ENCODE data around the gene TBC1D30.

- TF ChIP-seq, protein P1, sequence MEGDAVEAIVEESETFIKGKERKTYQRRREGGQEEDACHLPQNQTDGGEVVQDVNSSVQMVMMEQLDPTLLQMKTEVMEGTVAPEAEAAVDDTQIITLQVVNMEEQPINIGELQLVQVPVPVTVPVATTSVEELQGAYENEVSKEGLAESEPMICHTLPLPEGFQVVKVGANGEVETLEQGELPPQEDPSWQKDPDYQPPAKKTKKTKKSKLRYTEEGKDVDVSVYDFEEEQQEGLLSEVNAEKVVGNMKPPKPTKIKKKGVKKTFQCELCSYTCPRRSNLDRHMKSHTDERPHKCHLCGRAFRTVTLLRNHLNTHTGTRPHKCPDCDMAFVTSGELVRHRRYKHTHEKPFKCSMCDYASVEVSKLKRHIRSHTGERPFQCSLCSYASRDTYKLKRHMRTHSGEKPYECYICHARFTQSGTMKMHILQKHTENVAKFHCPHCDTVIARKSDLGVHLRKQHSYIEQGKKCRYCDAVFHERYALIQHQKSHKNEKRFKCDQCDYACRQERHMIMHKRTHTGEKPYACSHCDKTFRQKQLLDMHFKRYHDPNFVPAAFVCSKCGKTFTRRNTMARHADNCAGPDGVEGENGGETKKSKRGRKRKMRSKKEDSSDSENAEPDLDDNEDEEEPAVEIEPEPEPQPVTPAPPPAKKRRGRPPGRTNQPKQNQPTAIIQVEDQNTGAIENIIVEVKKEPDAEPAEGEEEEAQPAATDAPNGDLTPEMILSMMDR (IDR thresholded peaks at IDR 0.05) = no peak
- TF ChIP-seq POLR2A (IDR thresholded peaks at IDR 0.05) = no peak
Observed at GRCh38 chr12:64909124-64909523, 84.7 kb downstream of the TBC1D30 start.
